Panc1 (cell line): ENCODE results near the gene TRAPPC6A. TPM values are rescaled to one million over a fixed set of nuclear protein-coding genes. Genes with fewer than 3 reads are reported as not detected.

Experiments
- ATAC-seq: fragments of 200-7000 bp; cut with Tn5 transposase; 2 replicates; pipeline ENCODE4 v1.9.1; 2020; ENCODE audit warnings: mild to moderate bottlenecking, moderate library complexity
- BruUV-seq: library from RNA; stranded (reverse); fragments of 400-500 nt; replicated peaks from 2 replicates; lab custom pipeline; 2021; lab: Mats Ljungman, UMichigan
- CTCF ChIA-PET: fragments of 300-600 bp; sonication (Branson Sonifier 250); formaldehyde crosslinking; loops from one replicate; lab custom pipeline; 2022; ENCODE audit warnings: antibody characterized with exemption; lab: Charles Lee
- POLR2A ChIA-PET: fragments of 300-600 bp; sonication (Branson Sonifier 250); formaldehyde crosslinking; loops from one replicate; lab custom pipeline; 2022; ENCODE audit warnings: antibody characterized with exemption; lab: Charles Lee
- DNase-seq: peaks from one replicate; pipeline ENCODE4 v3.0.0-alpha.2; 2010; ENCODE audit warnings: low read depth, low spot score
- H3K27ac ChIP-seq: 2 replicates; pipeline ENCODE4 v1.5.1; 2011; ENCODE audit warnings: mild to moderate bottlenecking, low read length, inconsistent platforms
- H3K27me3 ChIP-seq: fragments of 200-500 bp; sonication (Bioruptor generic); 2 replicates; pipeline ENCODE4 v1.6.0; 2014; ENCODE audit warnings: low read length, inconsistent platforms; ENCODE audit not compliant: control insufficient read depth, insufficient read depth
- H3K36me3 ChIP-seq: fragments of 200-500 bp; sonication (Bioruptor generic); 2 replicates; pipeline ENCODE4 v1.5.1; 2014; ENCODE audit warnings: inconsistent platforms, mild to moderate bottlenecking, low read length, moderate library complexity; ENCODE audit not compliant: control insufficient read depth, insufficient read depth
- H3K4me1 ChIP-seq: 2 replicates; pipeline ENCODE4 v1.5.1; 2011; ENCODE audit warnings: inconsistent platforms, mild to moderate bottlenecking, low read length, moderate library complexity; ENCODE audit not compliant: control insufficient read depth, insufficient read depth
- H3K4me3 ChIP-seq, 2 experiments: 2 replicates each; pipeline ENCODE4 v1.5.1; 2011 to 2012; ENCODE audit warnings: low read depth in 2 of 2, low read length in 2 of 2, mild to moderate bottlenecking in 2 of 2, inconsistent platforms in 1 of 2, moderate library complexity in 1 of 2
- H3K9me3 ChIP-seq: fragments of 200-500 bp; sonication (Bioruptor generic); 2 replicates; pipeline ENCODE4 v1.5.1; 2014; ENCODE audit warnings: low read depth, mild to moderate bottlenecking, inconsistent platforms, low read length, moderate library complexity; ENCODE audit not compliant: control insufficient read depth, insufficient read depth
- POLR2AphosphoS5 ChIP-seq: IDR thresholded peaks from 2 replicates; pipeline ENCODE4 v1.6.1; 2012; ENCODE audit warnings: mild to moderate bottlenecking, low read depth, low read length, moderate library complexity
- SIN3A ChIP-seq: IDR thresholded peaks from 2 replicates; pipeline ENCODE4 v1.6.1; 2012; ENCODE audit warnings: low read depth, mild to moderate bottlenecking, low read length, moderate library complexity, borderline replicate concordance; ENCODE audit not compliant: insufficient read depth
- TCF7L2 ChIP-seq: IDR thresholded peaks from 2 replicates; pipeline ENCODE4 v1.6.1; 2011; ENCODE audit warnings: mild to moderate bottlenecking, low read depth, low read length, inconsistent platforms
- in situ Hi-C: cut with HindIII; loops from 2 replicates; pipeline ENCODE4 v1.10.0; 2016; ENCODE audit warnings: low sequenced_read_pairs, low pct_unique_long_range_greater_than_20kb
- intact Hi-C: fragments of 100-400 bp; cut with micrococcal nuclease; formaldehyde crosslinking; loops from one replicate; pipeline ENCODE4 v1.10.0; 2022; ENCODE audit not compliant: unreplicated experiment
- total RNA-seq: library from RNA; stranded (reverse); gene quantifications from one replicate; pipeline ENCODE4 v1.2.1, GENCODE V29; 2021; ENCODE audit not compliant: unreplicated experiment
- TF ChIP-seq, protein P1 (sequence below): fragments of 450-650 bp; IDR thresholded peaks from 2 replicates; pipeline ENCODE4 v1.5.1; 2017; ENCODE audit warnings: mild to moderate bottlenecking
- TF ChIP-seq, protein P2 (sequence below), 2 experiments: IDR thresholded peaks; 2 replicates each; pipeline ENCODE4 v1.6.1; 2011 to 2012; ENCODE audit warnings: low read depth in 2 of 2, control low read depth in 1 of 2, low read length in 1 of 2, mild to moderate bottlenecking in 1 of 2, moderate library complexity in 1 of 2; ENCODE audit not compliant: insufficient read depth in 1 of 2

The TRAPPC6A gene
- total RNA-seq, 1 experiment from 2014 or later: 24.7 TPM

DNA sequence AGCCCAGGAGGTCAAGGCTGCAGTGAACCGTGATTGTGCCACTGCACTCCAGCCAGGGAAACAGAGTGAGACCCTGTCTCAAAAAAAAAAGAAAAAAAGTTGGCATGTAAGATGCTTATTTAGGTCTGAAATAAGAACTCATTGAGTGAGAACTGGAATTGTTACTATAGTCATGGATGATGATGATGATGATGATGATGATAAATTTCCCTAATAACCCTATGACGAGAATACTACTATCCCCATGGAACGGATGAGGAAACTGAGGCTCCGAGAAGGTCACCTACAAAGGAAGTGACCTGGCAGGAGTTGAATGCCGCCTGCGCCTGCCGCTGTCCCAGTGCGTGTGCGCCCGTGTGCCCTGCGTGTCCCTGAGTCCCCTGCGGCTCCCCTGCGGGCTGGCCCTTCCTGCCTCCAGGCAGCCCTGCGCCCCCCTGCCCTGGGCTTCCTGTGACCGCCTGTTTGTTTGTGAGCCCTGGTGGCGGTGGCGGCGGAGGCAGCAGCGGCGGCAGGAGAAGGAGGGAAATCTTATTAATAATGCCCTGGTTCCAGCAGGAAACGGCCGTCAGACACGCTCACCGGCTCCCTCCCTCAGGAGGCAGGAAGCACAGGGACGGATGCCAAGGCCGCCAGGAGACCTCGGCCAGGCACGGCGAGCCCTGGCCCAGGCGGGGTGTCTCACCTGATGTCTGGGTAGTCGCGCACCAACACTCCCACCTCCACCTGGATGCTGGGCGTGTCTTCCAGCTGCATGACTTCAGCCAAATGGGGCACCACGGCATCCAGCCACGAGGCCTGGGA, 37.6 kb upstream of the TRAPPC6A start:
- no TSS peak for BruUV-seq
- ATAC-seq: 0 out of 2 replicates have a peak, but pooled peaks have one; percentile 33
- CTCF ChIA-PET: no interaction called here
- intact Hi-C loops: no loop called here
- Histone ChIP-seq H3K27me3 (no peaks in the 10 kb centered on the region), H3K36me3 (no peaks in the 10 kb centered on the region), H3K27ac (no peak overlapping the region), H3K4me1 (no peaks in the 10 kb centered on the region), H3K4me3 (no peak overlapping the region), H3K9me3 (no peaks in the 10 kb centered on the region)
- TF ChIP-seq, protein P1, sequence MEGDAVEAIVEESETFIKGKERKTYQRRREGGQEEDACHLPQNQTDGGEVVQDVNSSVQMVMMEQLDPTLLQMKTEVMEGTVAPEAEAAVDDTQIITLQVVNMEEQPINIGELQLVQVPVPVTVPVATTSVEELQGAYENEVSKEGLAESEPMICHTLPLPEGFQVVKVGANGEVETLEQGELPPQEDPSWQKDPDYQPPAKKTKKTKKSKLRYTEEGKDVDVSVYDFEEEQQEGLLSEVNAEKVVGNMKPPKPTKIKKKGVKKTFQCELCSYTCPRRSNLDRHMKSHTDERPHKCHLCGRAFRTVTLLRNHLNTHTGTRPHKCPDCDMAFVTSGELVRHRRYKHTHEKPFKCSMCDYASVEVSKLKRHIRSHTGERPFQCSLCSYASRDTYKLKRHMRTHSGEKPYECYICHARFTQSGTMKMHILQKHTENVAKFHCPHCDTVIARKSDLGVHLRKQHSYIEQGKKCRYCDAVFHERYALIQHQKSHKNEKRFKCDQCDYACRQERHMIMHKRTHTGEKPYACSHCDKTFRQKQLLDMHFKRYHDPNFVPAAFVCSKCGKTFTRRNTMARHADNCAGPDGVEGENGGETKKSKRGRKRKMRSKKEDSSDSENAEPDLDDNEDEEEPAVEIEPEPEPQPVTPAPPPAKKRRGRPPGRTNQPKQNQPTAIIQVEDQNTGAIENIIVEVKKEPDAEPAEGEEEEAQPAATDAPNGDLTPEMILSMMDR: no peak
- TF ChIP-seq TCF7L2: no peak
- no peak for TF ChIP-seq POLR2AphosphoS5
- TF ChIP-seq, protein P2, sequence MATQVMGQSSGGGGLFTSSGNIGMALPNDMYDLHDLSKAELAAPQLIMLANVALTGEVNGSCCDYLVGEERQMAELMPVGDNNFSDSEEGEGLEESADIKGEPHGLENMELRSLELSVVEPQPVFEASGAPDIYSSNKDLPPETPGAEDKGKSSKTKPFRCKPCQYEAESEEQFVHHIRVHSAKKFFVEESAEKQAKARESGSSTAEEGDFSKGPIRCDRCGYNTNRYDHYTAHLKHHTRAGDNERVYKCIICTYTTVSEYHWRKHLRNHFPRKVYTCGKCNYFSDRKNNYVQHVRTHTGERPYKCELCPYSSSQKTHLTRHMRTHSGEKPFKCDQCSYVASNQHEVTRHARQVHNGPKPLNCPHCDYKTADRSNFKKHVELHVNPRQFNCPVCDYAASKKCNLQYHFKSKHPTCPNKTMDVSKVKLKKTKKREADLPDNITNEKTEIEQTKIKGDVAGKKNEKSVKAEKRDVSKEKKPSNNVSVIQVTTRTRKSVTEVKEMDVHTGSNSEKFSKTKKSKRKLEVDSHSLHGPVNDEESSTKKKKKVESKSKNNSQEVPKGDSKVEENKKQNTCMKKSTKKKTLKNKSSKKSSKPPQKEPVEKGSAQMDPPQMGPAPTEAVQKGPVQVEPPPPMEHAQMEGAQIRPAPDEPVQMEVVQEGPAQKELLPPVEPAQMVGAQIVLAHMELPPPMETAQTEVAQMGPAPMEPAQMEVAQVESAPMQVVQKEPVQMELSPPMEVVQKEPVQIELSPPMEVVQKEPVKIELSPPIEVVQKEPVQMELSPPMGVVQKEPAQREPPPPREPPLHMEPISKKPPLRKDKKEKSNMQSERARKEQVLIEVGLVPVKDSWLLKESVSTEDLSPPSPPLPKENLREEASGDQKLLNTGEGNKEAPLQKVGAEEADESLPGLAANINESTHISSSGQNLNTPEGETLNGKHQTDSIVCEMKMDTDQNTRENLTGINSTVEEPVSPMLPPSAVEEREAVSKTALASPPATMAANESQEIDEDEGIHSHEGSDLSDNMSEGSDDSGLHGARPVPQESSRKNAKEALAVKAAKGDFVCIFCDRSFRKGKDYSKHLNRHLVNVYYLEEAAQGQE (IDR thresholded peaks at IDR 0.05; ENCODE audit: insufficient read depth in 1 of 2, low read depth in 2 of 2, low read length in 1 of 2): no peak
- TF ChIP-seq SIN3A: no peak
- in situ Hi-C loops: no loop called here
- POLR2A ChIA-PET: no interaction called here
- no peak for DNase-seq

DNA sequence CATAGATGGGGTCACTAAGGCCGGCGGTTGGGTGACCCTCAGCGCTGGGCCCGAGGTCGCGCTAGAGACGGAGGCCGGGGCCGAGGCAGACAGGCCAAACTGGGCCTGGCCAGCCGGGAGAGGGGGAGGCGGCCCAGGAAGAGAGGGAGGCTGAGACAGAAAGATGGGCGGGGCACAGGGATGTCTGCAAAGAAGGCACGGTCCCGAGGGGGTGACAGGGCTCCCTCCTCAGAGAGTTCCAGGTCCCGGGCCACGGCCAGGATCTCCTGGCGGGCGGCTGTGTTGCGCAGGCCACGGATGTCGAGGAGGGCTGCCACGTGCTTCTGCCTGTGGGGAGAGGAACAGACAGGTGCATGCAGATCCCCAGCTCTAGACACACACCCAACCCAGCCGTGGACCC, 35.0 kb upstream of the TRAPPC6A start:
- ATAC-seq: no peak
- Histone ChIP-seq H3K36me3 (no peaks in the 10 kb centered on the region), H3K27ac (no peak overlapping the region), H3K9me3 (no peaks in the 10 kb centered on the region), H3K27me3 (no peaks in the 10 kb centered on the region), H3K4me1 (no peaks in the 10 kb centered on the region), H3K4me3 (no peak overlapping the region)
- BruUV-seq: no TSS peak
- TF ChIP-seq, protein P2 (IDR thresholded peaks at IDR 0.05; ENCODE audit: insufficient read depth in 1 of 2, low read depth in 2 of 2, low read length in 1 of 2): no peak
- TF ChIP-seq, protein P1: no peak
- no peak for TF ChIP-seq POLR2AphosphoS5
- TF ChIP-seq SIN3A: no peak
- no peak for TF ChIP-seq TCF7L2
- in situ Hi-C loops (no loop called here), intact Hi-C loops (no loop called here)
- no peak for DNase-seq
- ChIA-PET CTCF (no interaction called here), POLR2A (interaction anchor here (0.7 kb wide), 1 partner anchor 26 kb away, joined by 8 read pairs; no protein-coding TSS in a partner anchor)
